GM12872 (cell line): Measurements from ENCODE around the gene USP3.

Source experiments
- TF ChIP-seq, protein P1 (sequence below): IDR thresholded peaks from 3 replicates; pipeline ENCODE4 v1.5.1; 2011; ENCODE audit warnings: low read depth, mild to moderate bottlenecking, low read length, moderate library complexity; ENCODE audit not compliant: insufficient read depth

The USP3 gene

DNA sequence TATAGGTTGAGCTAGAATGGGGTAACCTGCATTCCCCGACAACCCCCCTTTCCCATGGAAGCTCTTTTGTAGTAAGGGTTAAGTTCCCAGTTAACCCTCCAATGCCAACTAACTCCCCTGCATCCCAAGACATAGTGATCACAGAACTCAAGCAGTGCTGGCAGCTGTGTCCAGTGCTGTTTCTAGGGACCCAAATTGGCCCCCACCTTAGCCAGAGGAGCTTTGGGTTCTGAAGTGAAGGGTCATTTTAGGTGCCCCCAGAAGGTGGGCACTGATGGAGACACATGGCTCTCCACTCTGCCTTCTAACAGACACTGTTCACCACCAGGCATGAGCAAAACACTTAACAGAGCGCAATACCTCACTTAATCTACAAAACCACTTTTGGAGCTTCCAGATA, 99.9 kb downstream of the USP3 start:
- TF ChIP-seq, protein P1, sequence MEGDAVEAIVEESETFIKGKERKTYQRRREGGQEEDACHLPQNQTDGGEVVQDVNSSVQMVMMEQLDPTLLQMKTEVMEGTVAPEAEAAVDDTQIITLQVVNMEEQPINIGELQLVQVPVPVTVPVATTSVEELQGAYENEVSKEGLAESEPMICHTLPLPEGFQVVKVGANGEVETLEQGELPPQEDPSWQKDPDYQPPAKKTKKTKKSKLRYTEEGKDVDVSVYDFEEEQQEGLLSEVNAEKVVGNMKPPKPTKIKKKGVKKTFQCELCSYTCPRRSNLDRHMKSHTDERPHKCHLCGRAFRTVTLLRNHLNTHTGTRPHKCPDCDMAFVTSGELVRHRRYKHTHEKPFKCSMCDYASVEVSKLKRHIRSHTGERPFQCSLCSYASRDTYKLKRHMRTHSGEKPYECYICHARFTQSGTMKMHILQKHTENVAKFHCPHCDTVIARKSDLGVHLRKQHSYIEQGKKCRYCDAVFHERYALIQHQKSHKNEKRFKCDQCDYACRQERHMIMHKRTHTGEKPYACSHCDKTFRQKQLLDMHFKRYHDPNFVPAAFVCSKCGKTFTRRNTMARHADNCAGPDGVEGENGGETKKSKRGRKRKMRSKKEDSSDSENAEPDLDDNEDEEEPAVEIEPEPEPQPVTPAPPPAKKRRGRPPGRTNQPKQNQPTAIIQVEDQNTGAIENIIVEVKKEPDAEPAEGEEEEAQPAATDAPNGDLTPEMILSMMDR: no peak

DNA sequence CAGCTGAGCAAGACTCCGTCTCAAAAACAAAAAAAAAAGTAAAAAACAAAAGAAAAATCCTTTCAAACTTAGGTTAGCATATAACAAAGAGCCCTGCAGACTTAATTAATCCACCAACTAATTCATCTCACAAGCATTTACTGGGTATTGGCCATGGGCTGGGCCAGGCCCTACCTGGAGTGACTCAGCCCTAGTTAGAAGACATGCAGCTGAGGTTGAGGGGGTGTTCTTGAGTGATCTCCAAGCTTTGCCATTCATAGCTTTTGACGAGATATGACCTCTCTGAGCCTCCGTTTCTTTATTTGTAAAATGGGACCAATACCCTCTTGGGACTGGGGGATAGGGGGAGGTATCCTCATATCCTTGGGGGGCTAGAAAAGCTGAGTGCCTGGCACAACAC, 100.6 kb downstream of the USP3 start:
- TF ChIP-seq, protein P1: no peak

DNA sequence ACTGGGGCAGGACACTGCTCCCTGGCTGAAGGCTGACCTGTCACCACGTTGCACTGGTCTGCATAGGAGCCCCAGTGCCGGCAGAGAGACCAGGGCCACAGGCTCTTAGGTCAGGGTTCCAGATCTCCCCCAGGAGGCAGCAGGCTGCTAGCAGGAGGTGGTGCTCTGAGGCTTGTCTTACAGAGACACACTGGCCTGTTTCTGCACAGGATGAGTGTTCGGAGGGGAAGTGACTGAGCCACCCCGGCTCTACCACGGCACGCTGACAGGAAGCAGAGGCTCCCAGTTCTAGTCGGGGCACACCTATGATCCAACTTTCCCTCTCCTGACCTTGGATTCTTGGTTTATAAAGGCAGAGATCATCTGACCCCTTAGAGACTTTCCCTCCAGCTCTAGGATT, 101.4 kb downstream of the USP3 start:
- TF ChIP-seq, protein P1: no peak

DNA sequence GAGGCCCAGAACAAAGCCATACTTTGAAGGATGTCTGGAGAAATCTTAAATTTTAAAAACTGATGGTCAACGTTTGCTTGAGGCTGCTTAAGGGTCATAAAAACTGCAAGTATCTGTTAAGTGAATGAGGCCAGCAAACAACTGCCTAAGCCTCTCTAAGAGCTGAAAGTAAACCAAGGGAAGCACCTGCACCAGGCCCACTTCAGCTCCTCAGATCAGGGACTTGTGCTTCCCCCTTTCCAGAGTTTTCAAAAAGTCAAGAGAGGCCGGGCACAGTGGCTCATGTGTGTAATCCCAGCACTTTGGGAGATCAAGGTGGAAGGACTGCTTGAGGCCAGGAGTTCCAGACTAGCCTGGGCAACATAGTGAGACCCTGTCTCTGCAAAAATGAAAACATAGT, 101.9 kb downstream of the USP3 start:
- TF ChIP-seq, protein P1: no peak

DNA sequence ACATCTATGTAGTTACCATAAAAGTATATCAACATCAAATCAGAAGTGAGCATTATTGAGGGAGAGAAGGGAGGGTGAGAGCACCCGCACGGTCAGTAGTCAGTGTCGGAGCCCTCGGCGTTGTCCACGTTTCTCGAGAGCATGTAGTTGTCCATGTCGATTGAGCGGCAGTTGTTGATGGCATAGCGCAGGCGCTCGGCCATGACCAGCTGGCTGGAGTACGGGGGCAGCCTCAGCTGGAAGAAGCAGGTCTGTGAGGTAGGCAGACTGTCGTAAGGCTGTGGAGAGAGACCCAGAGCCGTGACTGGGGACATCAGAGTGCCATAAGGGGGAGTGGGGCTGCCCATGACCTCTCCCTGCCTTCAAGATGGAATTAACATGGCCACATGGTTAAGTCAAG, 104.6 kb downstream of the USP3 start:
- TF ChIP-seq, protein P1: no peak

DNA sequence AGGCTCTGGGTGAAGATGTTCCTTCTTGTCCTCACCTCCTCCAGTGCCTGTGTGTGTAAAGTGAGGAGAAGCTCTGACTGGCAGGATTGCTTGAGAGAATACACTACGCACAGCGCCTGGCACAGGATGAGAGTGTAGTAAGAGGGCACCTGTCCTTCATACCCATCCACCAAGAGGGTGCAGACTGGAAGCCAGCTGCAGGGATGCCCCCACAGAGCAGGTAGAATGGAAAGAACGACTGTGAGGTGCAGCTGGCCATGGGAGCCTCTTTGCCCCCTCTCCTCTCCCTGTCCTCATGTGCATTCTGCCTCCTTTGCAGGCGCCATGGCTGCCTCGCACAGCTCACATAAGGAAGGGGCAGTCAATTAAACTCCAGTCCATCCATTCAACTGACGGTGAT, 105.1 kb downstream of the USP3 start:
- TF ChIP-seq, protein P1: no peak

DNA sequence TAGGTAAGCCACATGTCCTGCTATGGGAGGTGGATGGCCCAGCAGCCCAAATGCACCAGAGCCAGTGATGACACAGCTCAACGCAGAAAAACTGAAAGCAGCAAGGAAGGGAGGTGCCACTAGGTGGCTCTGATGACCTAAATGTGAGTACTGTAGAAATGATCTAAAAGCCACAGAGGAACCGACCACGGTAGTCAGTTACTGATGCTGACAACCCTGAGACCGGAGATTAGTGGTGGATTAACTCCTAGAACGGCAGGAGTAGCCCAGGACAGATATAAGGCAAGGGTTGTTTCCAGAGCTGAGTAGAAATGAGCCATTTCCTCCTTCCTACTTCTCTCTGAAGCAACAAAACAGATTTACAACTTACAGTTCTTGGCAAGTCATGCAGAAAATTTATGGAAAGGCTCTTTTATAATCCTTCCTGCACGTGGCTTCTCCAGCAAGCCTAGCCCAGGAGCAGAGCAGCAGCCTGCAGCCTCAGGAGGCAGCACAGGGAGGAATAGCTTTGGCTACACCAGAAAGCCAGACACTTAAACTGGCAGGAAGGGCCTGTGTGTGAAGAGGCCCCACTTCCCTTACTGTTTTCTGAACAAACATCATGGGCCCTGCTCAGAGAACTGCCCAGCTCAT, 105.9 kb downstream of the USP3 start:
- TF ChIP-seq, protein P1: peak; percentile 89
